Small intestine (tissue), 7 donors: ENCODE results near the gene RHO. TPM values are rescaled to one million over a fixed set of nuclear protein-coding genes. Genes with fewer than 3 reads are reported as not detected.

Experiments
- DNase-seq, 2 donors: peaks; one replicate each; pipeline versions ENCODE4 v3.0.0 to v3.0.0-alpha.2; 2013
- FAIRE-seq: peaks from 2 replicates; lab custom pipeline; 2012; peaks lifted over from hg19 to GRCh38; lab: Jason Lieb, UNC
- H3K27ac ChIP-seq, 3 donors: one replicate each; pipeline ENCODE4 v1.5.1; 2013; ENCODE audit warnings: low read length in 2 of 3, mild to moderate bottlenecking in 2 of 3, control low read depth in 1 of 3, inconsistent platforms in 1 of 3, low read depth in 1 of 3, moderate library complexity in 1 of 3
- H3K27me3 ChIP-seq, 3 donors: one replicate each; pipeline ENCODE4 v1.6.1; 2013; ENCODE audit warnings: low read length in 3 of 3, inconsistent platforms in 1 of 3; ENCODE audit not compliant: control insufficient read depth in 3 of 3, insufficient read depth in 3 of 3
- H3K36me3 ChIP-seq, 3 donors: one replicate each; pipeline ENCODE4 v1.6.1; 2013; ENCODE audit warnings: low read length in 3 of 3, inconsistent platforms in 1 of 3, low read depth in 1 of 3, mild to moderate bottlenecking in 1 of 3, moderate library complexity in 1 of 3; ENCODE audit not compliant: control insufficient read depth in 3 of 3, insufficient read depth in 2 of 3
- H3K4me1 ChIP-seq, 3 donors: one replicate each; pipeline ENCODE4 v1.6.1; 2013; ENCODE audit warnings: low read length in 2 of 3, inconsistent platforms in 1 of 3, low read depth in 1 of 3, mild to moderate bottlenecking in 1 of 3, moderate library complexity in 1 of 3; ENCODE audit not compliant: control insufficient read depth in 3 of 3, insufficient read depth in 2 of 3
- H3K4me3 ChIP-seq, 3 donors: one replicate each; pipeline ENCODE4 v1.5.1; 2013; ENCODE audit warnings: low read length in 3 of 3, control low read depth in 1 of 3, inconsistent platforms in 1 of 3, low read depth in 1 of 3, mild to moderate bottlenecking in 1 of 3, moderate library complexity in 1 of 3
- H3K9me3 ChIP-seq, 2 donors: one replicate each; pipeline ENCODE4 v1.6.1; 2013; ENCODE audit warnings: low read depth in 1 of 2, low read length in 1 of 2; ENCODE audit not compliant: control insufficient read depth in 2 of 2, insufficient read depth in 1 of 2
- WGBS, 3 donors: extraction: QIAGEN DNeasy Blood & Tissue Kit; methylation state at CpG; one replicate each; pipeline ENCODE4 v1.1.7; 2013; 5-methylcytosine and 5-hydroxymethylcytosine counted together
- polyA plus RNA-seq, 4 donors: library from polyadenylated mRNA; stranded (reverse) in 3 of 4; unstranded in 1 of 4; fragments of 200-250 nt in 3 of 4; fragments of 120-200 nt in 1 of 4; gene quantifications; one replicate each; pipeline versions ENCODE4 v1.2.1 to v1.2.3, GENCODE V29; 2013
- donor health status: healthy with polysubstance abuse.
- donor health status: control.
- donor health status: control.
- donor health status: Bipolar disorder and iron deficiency.
- donor health status: healthy.

RHO gene
- polyA plus RNA-seq, 4 donors: 0.01 TPM; not detected in 3

DNA sequence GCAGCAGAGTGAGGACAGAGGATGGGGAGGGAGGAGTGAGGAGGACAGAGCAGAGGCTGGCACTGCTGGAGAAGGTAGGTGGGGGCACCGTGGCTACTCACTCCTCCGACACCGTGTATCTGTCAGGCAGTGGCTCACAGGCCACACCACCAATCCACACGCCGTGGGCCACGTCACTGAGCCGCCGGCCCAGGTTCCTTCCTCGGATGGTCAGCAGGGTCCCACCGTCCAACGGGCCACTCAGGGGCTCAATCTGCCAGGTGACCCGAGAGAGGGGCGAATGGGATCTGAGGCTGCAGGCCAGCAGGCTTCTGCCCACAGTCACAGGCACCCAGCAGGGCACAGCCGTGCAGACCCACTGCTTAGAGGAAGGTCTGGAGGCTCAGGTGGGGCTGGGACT, 45.1 kb downstream of the RHO start:
- 89 to 92% (median 92%) methylated on average over 14 of the region's 14 CpGs for WGBS, 3 donors

GRCh38 chr3:129574206-129574605, 45.8 kb downstream of the RHO start:
- no peak for FAIRE-seq

More for the DNA sequence above, 45.1 kb downstream of the RHO start:
- DNase-seq (no peak), FAIRE-seq (no peak)
- H3K36me3 ChIP-seq: peaks cover 0 to 65% (median 0%) of the 10 kb centered on the region in 3 donors
- no peaks in the 10 kb centered on the region for H3K27me3 ChIP-seq
- no peak overlapping the region for H3K4me3 ChIP-seq
- H3K9me3 ChIP-seq: no peaks in the 10 kb centered on the region
- peaks cover 0 to 4% (median 0%) of the 10 kb centered on the region in 3 donors for H3K4me1 ChIP-seq
- no peak overlapping the region for H3K27ac ChIP-seq

DNA sequence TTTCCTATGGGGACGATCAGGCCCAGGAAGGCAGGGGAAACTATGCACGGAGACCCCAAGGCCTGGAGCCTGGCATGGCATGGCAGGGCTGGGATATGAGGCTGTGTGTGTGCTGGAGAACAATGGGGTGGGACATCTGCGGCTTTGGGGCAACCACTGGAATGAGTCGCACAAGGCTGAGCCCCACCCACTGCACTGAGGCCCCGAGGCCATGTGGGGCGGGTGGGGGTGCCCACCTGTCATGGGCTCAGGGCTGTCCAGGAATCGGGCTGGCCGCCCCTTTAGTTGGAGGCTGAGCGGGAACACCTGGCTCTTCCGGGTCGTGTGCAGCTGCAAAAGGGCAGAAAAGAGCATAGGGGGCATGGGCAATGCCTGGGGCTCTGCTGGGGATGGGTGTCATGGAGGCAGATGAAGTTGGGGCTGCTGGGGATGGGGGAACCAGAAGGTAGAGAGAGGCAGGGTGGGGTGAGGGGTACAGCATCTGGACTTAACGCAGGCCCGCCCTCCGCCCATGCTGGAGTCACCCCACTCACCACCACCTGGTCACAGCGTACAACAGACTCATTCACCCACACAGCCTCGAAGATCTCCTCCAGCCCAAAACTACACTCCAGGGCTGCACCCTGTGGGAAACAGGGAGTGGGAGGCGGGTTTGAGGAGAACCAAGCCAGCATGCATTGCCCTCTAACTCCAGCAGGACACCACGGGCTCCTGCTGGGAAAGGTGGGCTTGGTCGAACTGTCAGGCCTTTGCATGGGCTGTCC, 47.0 kb downstream of the RHO start:
- WGBS, 3 donors: 76 to 83% (median 83%) methylated on average over 18 to 19 of the region's 19 CpGs
- no peak for DNase-seq
- Histone ChIP-seq H3K27ac (no peak overlapping the region), H3K27me3 (no peaks in the 10 kb centered on the region), H3K36me3 (peaks cover 0 to 62% (median 0%) of the 10 kb centered on the region in 3 donors), H3K4me3 (no peak overlapping the region), H3K9me3 (no peaks in the 10 kb centered on the region), H3K4me1 (peaks cover 0 to 4% (median 0%) of the 10 kb centered on the region in 3 donors)
- FAIRE-seq: no peak

More at GRCh38 chr3:129574206-129574605, 45.8 kb downstream of the RHO start:
- peaks cover 0 to 4% (median 0%) of the 10 kb centered on the region in 3 donors for H3K4me1 ChIP-seq
- peaks cover 0 to 69% (median 0%) of the 10 kb centered on the region in 3 donors for H3K36me3 ChIP-seq
- no peak overlapping the region for H3K27ac ChIP-seq
- no peaks in the 10 kb centered on the region for H3K27me3 ChIP-seq
- DNase-seq: no peak
- H3K4me3 ChIP-seq: no peak overlapping the region
- WGBS, 3 donors: 93 to 95% (median 94%) methylated on average over 24 of the region's 24 CpGs
- no peaks in the 10 kb centered on the region for H3K9me3 ChIP-seq

- Histone ChIP-seq H3K27ac (no peak overlapping the region), H3K4me3 (no peak overlapping the region), H3K36me3 (peaks cover 0 to 60% (median 0%) of the 10 kb centered on the region in 3 donors), H3K27me3 (no peaks in the 10 kb centered on the region), H3K9me3 (no peaks in the 10 kb centered on the region), H3K4me1 (peaks cover 0 to 4% (median 0%) of the 10 kb centered on the region in 3 donors)
- WGBS, 3 donors: 65 to 82% (median 74%) methylated on average over 10 of the region's 10 CpGs
- no peak for DNase-seq
- no peak for FAIRE-seq
Observed at GRCh38 chr3:129575997-129576384, 47.6 kb downstream of the RHO start.

GRCh38 chr3:129576514-129577352, 48.3 kb downstream of the RHO start:
- H3K4me1 ChIP-seq: peaks cover 0 to 4% (median 0%) of the 10 kb centered on the region in 3 donors
- H3K36me3 ChIP-seq: peaks cover 0 to 54% (median 0%) of the 10 kb centered on the region in 3 donors
- DNase-seq: peak; percentile 47 to 55
- no peaks in the 10 kb centered on the region for H3K9me3 ChIP-seq
- 58 to 67% (median 66%) methylated on average over 17 to 18 of the region's 18 CpGs for WGBS, 3 donors
- H3K4me3 ChIP-seq: no peak overlapping the region
- H3K27me3 ChIP-seq: no peaks in the 10 kb centered on the region
- no peak for FAIRE-seq
- H3K27ac ChIP-seq: peak overlapping the region in 2 of 3 donors; percentile 35 to 86

GRCh38 chr3:129577366-129577765, 48.9 kb downstream of the RHO start:
- Histone ChIP-seq H3K4me3 (no peak overlapping the region), H3K36me3 (peaks cover 0 to 55% (median 0%) of the 10 kb centered on the region in 3 donors), H3K27me3 (no peaks in the 10 kb centered on the region), H3K27ac (peak overlapping the region in 1 of 3 donors; percentile 86), H3K9me3 (no peaks in the 10 kb centered on the region), H3K4me1 (peaks cover 0 to 4% (median 0%) of the 10 kb centered on the region in 3 donors)
- DNase-seq: peak in 1 of 2 donors; percentile 46
- WGBS, 3 donors: 48 to 59% (median 57%) methylated on average over 17 of the region's 17 CpGs
- no peak for FAIRE-seq

DNA sequence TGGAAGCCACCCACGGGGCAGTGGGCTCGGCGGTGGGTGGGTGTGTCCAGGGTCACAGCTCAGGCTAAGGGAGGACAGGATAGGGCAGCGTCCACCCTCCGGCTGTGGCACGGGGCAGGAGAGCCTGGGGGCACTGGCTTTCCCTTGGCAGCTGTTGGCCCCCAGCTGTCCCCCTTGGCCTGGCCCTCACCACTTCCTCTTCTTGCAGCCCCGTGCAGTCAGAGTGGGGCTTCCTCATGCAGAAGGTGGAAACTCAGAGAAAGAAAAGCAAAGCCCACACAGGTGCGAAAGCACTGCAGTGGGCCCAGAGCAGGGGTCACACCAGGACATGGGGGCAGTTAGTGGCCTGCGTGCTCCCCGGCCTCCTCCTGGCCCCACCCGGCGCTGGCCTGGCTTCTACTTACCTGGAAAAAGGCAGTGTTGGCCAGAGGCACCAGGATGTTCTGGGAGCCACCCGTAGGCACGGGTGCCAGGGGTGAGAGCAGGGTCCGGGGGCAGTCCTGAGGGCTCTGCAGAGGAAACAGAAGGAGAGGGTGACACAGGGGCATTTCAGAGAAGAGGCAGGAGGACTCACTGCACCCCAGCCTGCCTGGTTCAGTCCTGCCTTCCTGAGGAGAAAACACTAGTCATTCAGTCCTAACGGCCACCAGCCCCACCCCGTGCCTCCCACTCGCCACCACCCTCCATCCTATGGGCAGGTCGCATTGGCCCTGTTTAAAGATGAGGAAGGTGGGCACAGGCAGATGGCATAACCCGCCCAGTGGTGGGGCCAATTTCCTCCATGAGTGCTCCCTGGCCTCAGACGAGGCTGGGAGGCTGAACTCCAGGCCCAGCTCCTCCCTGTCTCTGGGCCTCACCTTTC, 49.7 kb downstream of the RHO start:
- H3K27ac ChIP-seq: peak overlapping the region in 1 of 3 donors; percentile 86
- FAIRE-seq: no peak
- peaks cover 0 to 4% (median 0%) of the 10 kb centered on the region in 3 donors for H3K4me1 ChIP-seq
- DNase-seq: no peak
- 65 to 70% (median 68%) methylated on average over 18 to 21 of the region's 21 CpGs for WGBS, 3 donors
- no peak overlapping the region for H3K4me3 ChIP-seq
- H3K9me3 ChIP-seq: no peaks in the 10 kb centered on the region
- peaks cover 0 to 55% (median 0%) of the 10 kb centered on the region in 3 donors for H3K36me3 ChIP-seq
- H3K27me3 ChIP-seq: no peaks in the 10 kb centered on the region
